HFFc6 (cell line): ENCODE results near the gene DNAH14. TPM values are rescaled to one million over a fixed set of nuclear protein-coding genes. Genes with fewer than 3 reads are reported as not detected.
"Not testable (repeated sequence)": the region's sequence is repeated elsewhere in the genome, so short reads cannot be mapped to it uniquely, and the experiment has no call there.

ENCODE experiments used
- DNase-seq: peaks from one replicate; pipeline ENCODE4 v3.0.0-alpha.2; 2018
- H3K27ac Mint-ChIP-seq: 2 replicates; pipeline ENCODE4 v1.8.0; 2020; ENCODE audit warnings: mild to moderate bottlenecking, mixed read lengths
- H3K27me3 Mint-ChIP-seq: 2 replicates; pipeline ENCODE4 v1.8.0; 2021; ENCODE audit warnings: mild to moderate bottlenecking, moderate library complexity, mixed read lengths; ENCODE audit not compliant: insufficient read depth
- H3K36me3 Mint-ChIP-seq: 2 replicates; pipeline ENCODE4 v1.8.0; 2021; ENCODE audit warnings: low read depth, mixed read lengths
- H3K4me1 Mint-ChIP-seq: 2 replicates; pipeline ENCODE4 v1.8.0; 2020; ENCODE audit warnings: low read depth, mixed read lengths
- H3K4me3 Mint-ChIP-seq: 2 replicates; pipeline ENCODE4 v1.8.0; 2020; ENCODE audit warnings: mild to moderate bottlenecking, moderate library complexity, mixed read lengths
- H3K9me3 Mint-ChIP-seq: 2 replicates; pipeline ENCODE4 v1.8.0; 2020; ENCODE audit warnings: mild to moderate bottlenecking, mixed read lengths
- CTCF ChIP-seq: fragments of 200-600 bp; sonication (generic); IDR thresholded peaks from 2 replicates; pipeline ENCODE4 v1.5.0; 2021; ENCODE audit warnings: antibody characterized with exemption, mild to moderate bottlenecking
- total RNA-seq, 6 experiments: library from RNA; stranded (reverse); fragmentation: NEBNext Ultra II Directional; extraction: Animal tissue kit (Norgen Biotek cat#: 25700); gene quantifications; 2 replicates in 1 of 6; 3 replicates in 5 of 6; pipeline ENCODE4 v1.2.3, GENCODE V29; 2021

DNAH14 gene
- total RNA-seq, 6 experiments from 2014 or later, result 6.0 to 8.4 (median 6.9) TPM

- no peak overlapping the region for H3K4me3 Mint-ChIP-seq
- H3K27ac Mint-ChIP-seq, result no peak overlapping the region
- no peaks in the 10 kb centered on the region for H3K9me3 Mint-ChIP-seq
- H3K4me1 Mint-ChIP-seq, result no peaks in the 10 kb centered on the region
- no peaks in the 10 kb centered on the region for H3K27me3 Mint-ChIP-seq
- no peak for DNase-seq
- no peaks in the 10 kb centered on the region for H3K36me3 Mint-ChIP-seq
- TF ChIP-seq CTCF, result no peak
Observed at GRCh38 chr1:225143001-225143400, 213.5 kb downstream of the DNAH14 start.

- H3K9me3 Mint-ChIP-seq, result no peaks in the 10 kb centered on the region
- H3K27ac Mint-ChIP-seq, result no peak overlapping the region
- H3K27me3 Mint-ChIP-seq, result no peaks in the 10 kb centered on the region
- no peaks in the 10 kb centered on the region for H3K4me1 Mint-ChIP-seq
- H3K4me3 Mint-ChIP-seq, result no peak overlapping the region
- no peak for DNase-seq
- no peak for TF ChIP-seq CTCF
- no peaks in the 10 kb centered on the region for H3K36me3 Mint-ChIP-seq
Observed at GRCh38 chr1:225146478-225146877, 217.0 kb downstream of the DNAH14 start.

- not testable (repeated sequence) for H3K27me3 Mint-ChIP-seq, H3K36me3 Mint-ChIP-seq, H3K27ac Mint-ChIP-seq, DNase-seq, H3K4me1 Mint-ChIP-seq, H3K4me3 Mint-ChIP-seq, H3K9me3 Mint-ChIP-seq
Observed at GRCh38 chr1:225147791-225148190, 218.3 kb downstream of the DNAH14 start.

- Mint-ChIP-seq H3K27me3 (peaks cover 2% of the 10 kb centered on the region; the same call in 1 of the 2 replicates), H3K36me3 (no peaks in the 10 kb centered on the region), H3K27ac (no peak overlapping the region), H3K4me3 (no peak overlapping the region), H3K4me1 (no peaks in the 10 kb centered on the region), H3K9me3 (no peaks in the 10 kb centered on the region; the same call in 1 of the 2 replicates)
- no peak for TF ChIP-seq CTCF
- DNase-seq, result no peak
Observed at GRCh38 chr1:225152061-225152460, 222.6 kb downstream of the DNAH14 start.

- no peaks in the 10 kb centered on the region for H3K36me3 Mint-ChIP-seq
- no peak for TF ChIP-seq CTCF
- H3K9me3 Mint-ChIP-seq, result no peaks in the 10 kb centered on the region; the same call in 1 of the 2 replicates
Observed at GRCh38 chr1:225155555-225155954, 226.1 kb downstream of the DNAH14 start.

GRCh38 chr1:225156254-225156653, 226.8 kb downstream of the DNAH14 start:
- TF ChIP-seq CTCF, result no peak

More at GRCh38 chr1:225155555-225155954, 226.1 kb downstream of the DNAH14 start:
- Mint-ChIP-seq H3K27me3 (peaks cover 2% of the 10 kb centered on the region; the same call in 1 of the 2 replicates), H3K4me1 (no peaks in the 10 kb centered on the region), H3K27ac (no peak overlapping the region), H3K4me3 (no peak overlapping the region)
- DNase-seq, result no peak

More at GRCh38 chr1:225156254-225156653, 226.8 kb downstream of the DNAH14 start:
- H3K27me3 Mint-ChIP-seq, result peaks cover 2% of the 10 kb centered on the region; the same call in 1 of the 2 replicates
- no peaks in the 10 kb centered on the region for H3K36me3 Mint-ChIP-seq
- no peaks in the 10 kb centered on the region; the same call in 1 of the 2 replicates for H3K9me3 Mint-ChIP-seq
- H3K4me3 Mint-ChIP-seq, result no peak overlapping the region
- H3K27ac Mint-ChIP-seq, result no peak overlapping the region
- no peaks in the 10 kb centered on the region for H3K4me1 Mint-ChIP-seq
- no peak for DNase-seq
